Measurements from ENCODE around the gene ST3GAL4.
"Not testable (repeated sequence)": the region's sequence is repeated elsewhere in the genome, so short reads cannot be mapped to it uniquely, and the experiment has no call there.

The ST3GAL4 gene

GRCh38 chr11:126345759-126346585 lies 9.5 kb upstream of the ST3GAL4 start:
- no peak for TF ChIP-seq CTCF (IDR thresholded peaks at IDR 0.05; ENCODE audit: extremely low read depth, insufficient read depth, missing control alignments)
- in situ Hi-C loops (cut with MboI; ENCODE audit: low pct_unique_long_range_greater_than_20kb, low sequenced_read_pairs, unreplicated experiment), result no loop called here

GRCh38 chr11:126346586-126346940 lies 8.9 kb upstream of the ST3GAL4 start:
- in situ Hi-C loops (cut with MboI; ENCODE audit: low pct_unique_long_range_greater_than_20kb, low sequenced_read_pairs, unreplicated experiment), result no loop called here
- no peak for TF ChIP-seq CTCF (IDR thresholded peaks at IDR 0.05; ENCODE audit: extremely low read depth, insufficient read depth, missing control alignments)
- DNase-seq (ENCODE audit: low spot score), result no peak

More at GRCh38 chr11:126345759-126346585, 9.5 kb upstream of the ST3GAL4 start:
- no peak for DNase-seq (ENCODE audit: low spot score)

GRCh38 chr11:126346946-126347345 lies 8.5 kb upstream of the ST3GAL4 start:
- DNase-seq (ENCODE audit: low spot score); in situ Hi-C loops (cut with MboI; ENCODE audit: low pct_unique_long_range_greater_than_20kb, low sequenced_read_pairs, unreplicated experiment): not testable (repeated sequence)

GRCh38 chr11:126347751-126348668 lies 7.5 kb upstream of the ST3GAL4 start:
- in situ Hi-C loops (cut with MboI; ENCODE audit: low pct_unique_long_range_greater_than_20kb, low sequenced_read_pairs, unreplicated experiment), result no loop called here
- TF ChIP-seq CTCF (IDR thresholded peaks at IDR 0.05; ENCODE audit: extremely low read depth, insufficient read depth, missing control alignments), result no peak
- no peak for DNase-seq (ENCODE audit: low spot score)

GRCh38 chr11:126348806-126349582 lies 6.5 kb upstream of the ST3GAL4 start:
- in situ Hi-C loops (cut with MboI; ENCODE audit: low pct_unique_long_range_greater_than_20kb, low sequenced_read_pairs, unreplicated experiment), result no loop called here
- no peak for DNase-seq (ENCODE audit: low spot score)
- no peak for TF ChIP-seq CTCF (IDR thresholded peaks at IDR 0.05; ENCODE audit: extremely low read depth, insufficient read depth, missing control alignments)

GRCh38 chr11:126350836-126351235 lies 4.7 kb upstream of the ST3GAL4 start:
- in situ Hi-C loops (cut with MboI; ENCODE audit: low pct_unique_long_range_greater_than_20kb, low sequenced_read_pairs, unreplicated experiment), result no loop called here
- no peak for TF ChIP-seq CTCF (IDR thresholded peaks at IDR 0.05; ENCODE audit: extremely low read depth, insufficient read depth, missing control alignments)
- DNase-seq (ENCODE audit: low spot score), result no peak

Measured in GM13977 (cell line).